GM12891 (cell line): ENCODE data around the gene TPCN2.

Experiments used
- PAX5 ChIP-seq: IDR thresholded peaks from 2 replicates; pipeline ENCODE4 v1.6.1; 2011; ENCODE audit warnings: low read length, moderate library complexity, mild to moderate bottlenecking; ENCODE audit not compliant: insufficient read depth, severe bottlenecking
- POLR2A ChIP-seq: IDR thresholded peaks from 2 replicates; pipeline ENCODE4 v1.6.1; 2011; ENCODE audit warnings: low read depth, low read length, control low read depth
- POLR2AphosphoS5 ChIP-seq: IDR thresholded peaks from 2 replicates; pipeline ENCODE4 v1.6.1; 2011; ENCODE audit warnings: low read depth, low read length, control low read depth
- POU2F2 ChIP-seq: IDR thresholded peaks from 2 replicates; pipeline ENCODE4 v1.6.1; 2011; ENCODE audit warnings: low read depth, mild to moderate bottlenecking, control low read depth, low read length, moderate library complexity
- SPI1 ChIP-seq: IDR thresholded peaks from 2 replicates; pipeline ENCODE4 v1.6.1; 2011; ENCODE audit warnings: low read depth, low read length, control low read depth
- TAF1 ChIP-seq: IDR thresholded peaks from 2 replicates; pipeline ENCODE4 v1.6.1; 2011; ENCODE audit warnings: low read depth, low read length, control low read depth

- TF ChIP-seq POLR2A = no peak
- TF ChIP-seq POU2F2 = no peak
- no peak for TF ChIP-seq TAF1
- no peak for TF ChIP-seq PAX5
- TF ChIP-seq POLR2AphosphoS5 = no peak
- no peak for TF ChIP-seq SPI1
Observed at GRCh38 chr11:69180226-69180625, 131.5 kb downstream of the TPCN2 start.
